GM12878 (cell line): Measurements from ENCODE around the gene CRX.
"Not testable (repeated sequence)": the region's sequence is repeated elsewhere in the genome, so short reads cannot be mapped to it uniquely, and the experiment has no call there.

Source experiments
- ESRRA ChIP-seq: IDR thresholded peaks from 2 replicates; pipeline ENCODE4 v1.6.1; 2012; ENCODE audit warnings: mild to moderate bottlenecking, low read length, improper control_type of control experiment
- EZH2 ChIP-seq: IDR thresholded peaks from 2 replicates; pipeline ENCODE4 v1.6.1; 2012; ENCODE audit warnings: low read depth, mild to moderate bottlenecking, control low read depth, inconsistent platforms, low read length, borderline replicate concordance; ENCODE audit not compliant: control insufficient read depth
- HCFC1 ChIP-seq: fragments of 150-350 bp; IDR thresholded peaks from 2 replicates; pipeline ENCODE4 v1.6.1; 2014; ENCODE audit warnings: low read length
- JUND ChIP-seq: IDR thresholded peaks from 2 replicates; pipeline ENCODE4 v1.6.1; 2012; ENCODE audit warnings: low read depth, mild to moderate bottlenecking, low read length, improper control_type of control experiment, moderate library complexity
- KDM1A ChIP-seq: fragments of 200-600 bp; sonication (generic); IDR thresholded peaks from 2 replicates; pipeline ENCODE4 v1.6.1; 2016; ENCODE audit warnings: borderline replicate concordance
- POLR2AphosphoS5 ChIP-seq: IDR thresholded peaks from 2 replicates; pipeline ENCODE4 v1.6.1; 2011; ENCODE audit warnings: mild to moderate bottlenecking, low read length, inconsistent platforms
- SREBF1 ChIP-seq: IDR thresholded peaks from 2 replicates; pipeline ENCODE4 v1.6.1; 2012; ENCODE audit warnings: mild to moderate bottlenecking, low read length
- SRF ChIP-seq, 2 experiments: IDR thresholded peaks; 2 replicates each; pipeline ENCODE4 v1.6.1; 2011; ENCODE audit warnings: low read depth in 2 of 2, low read length in 2 of 2, mild to moderate bottlenecking in 1 of 2, moderate library complexity in 1 of 2
- TF ChIP-seq, protein P1 (sequence below), 3 experiments: IDR thresholded peaks in 2 of 3; conservative IDR thresholded peaks in 1 of 3; 2 replicates each; pipeline ENCODE4 v1.5.1; 2011; ENCODE audit warnings: low read depth in 3 of 3, low read length in 3 of 3, mild to moderate bottlenecking in 3 of 3, control low read depth in 2 of 3, moderate library complexity in 2 of 3, inconsistent platforms in 1 of 3, mixed read lengths in 1 of 3; ENCODE audit not compliant: control insufficient read depth in 2 of 3, insufficient read depth in 1 of 3; ENCODE audit errors: extremely low read depth in 1 of 3

DNA sequence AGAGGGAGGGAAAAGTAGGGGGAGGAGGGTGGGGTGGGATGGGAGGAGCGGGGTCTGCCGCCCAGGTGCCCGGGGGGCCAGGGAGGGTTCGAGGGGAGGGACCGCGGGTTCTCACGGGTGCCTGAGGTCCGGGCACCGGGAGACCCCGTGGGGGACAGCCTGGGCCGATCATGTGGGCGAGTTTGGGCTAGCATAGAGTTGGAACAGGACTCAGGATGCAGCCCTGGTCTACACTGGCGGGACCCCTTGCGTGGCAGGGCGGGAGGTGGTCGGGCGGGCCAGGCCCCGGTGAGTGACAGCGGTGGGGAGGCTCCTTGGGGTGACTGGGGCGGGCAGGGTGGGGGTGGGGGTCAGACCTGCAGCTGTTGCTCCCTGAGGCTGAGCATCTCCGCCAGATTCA is 18.6 kb upstream of the CRX start:
- TF ChIP-seq EZH2; HCFC1; KDM1A; POLR2AphosphoS5; SRF (IDR thresholded peaks at IDR 0.05; ENCODE audit: low read depth in 2 of 2, low read length in 2 of 2); SREBF1; ESRRA; JUND: not testable (repeated sequence)
- TF ChIP-seq, protein P1, sequence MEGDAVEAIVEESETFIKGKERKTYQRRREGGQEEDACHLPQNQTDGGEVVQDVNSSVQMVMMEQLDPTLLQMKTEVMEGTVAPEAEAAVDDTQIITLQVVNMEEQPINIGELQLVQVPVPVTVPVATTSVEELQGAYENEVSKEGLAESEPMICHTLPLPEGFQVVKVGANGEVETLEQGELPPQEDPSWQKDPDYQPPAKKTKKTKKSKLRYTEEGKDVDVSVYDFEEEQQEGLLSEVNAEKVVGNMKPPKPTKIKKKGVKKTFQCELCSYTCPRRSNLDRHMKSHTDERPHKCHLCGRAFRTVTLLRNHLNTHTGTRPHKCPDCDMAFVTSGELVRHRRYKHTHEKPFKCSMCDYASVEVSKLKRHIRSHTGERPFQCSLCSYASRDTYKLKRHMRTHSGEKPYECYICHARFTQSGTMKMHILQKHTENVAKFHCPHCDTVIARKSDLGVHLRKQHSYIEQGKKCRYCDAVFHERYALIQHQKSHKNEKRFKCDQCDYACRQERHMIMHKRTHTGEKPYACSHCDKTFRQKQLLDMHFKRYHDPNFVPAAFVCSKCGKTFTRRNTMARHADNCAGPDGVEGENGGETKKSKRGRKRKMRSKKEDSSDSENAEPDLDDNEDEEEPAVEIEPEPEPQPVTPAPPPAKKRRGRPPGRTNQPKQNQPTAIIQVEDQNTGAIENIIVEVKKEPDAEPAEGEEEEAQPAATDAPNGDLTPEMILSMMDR (IDR thresholded peaks at IDR 0.05 in 2 of 3, conservative IDR thresholded peaks at IDR 0.05 in 1 of 3; ENCODE audit: control insufficient read depth in 2 of 3, extremely low read depth in 1 of 3, insufficient read depth in 1 of 3, low read depth in 3 of 3, low read length in 3 of 3): not testable (repeated sequence)
